Activated B cell treated with CpG ODN at 0.5 μM for 24 hours (primary cell): ENCODE data around the gene JDP2. TPM values are rescaled to one million over a fixed set of nuclear protein-coding genes. Genes with fewer than 3 reads are reported as not detected.
A peak's percentile ranks its signal among the peaks of the same experiment; 100 is the strongest.

Source experiments
- ATAC-seq: fragments of 200-7000 bp; cut with Tn5 transposase; one replicate; pipeline ENCODE4 v1.10.0; 2021; ENCODE audit warnings: low read depth, mild to moderate bottlenecking, moderate library complexity
- CTCF ChIA-PET: fragments of 350-600 bp; sonication (Branson Sonifier 250); formaldehyde crosslinking; loops from one replicate; lab custom pipeline; 2021; ENCODE audit warnings: antibody characterized with exemption; lab: Charles Lee
- POLR2A ChIA-PET: fragments of 350-600 bp; sonication (Branson Sonifier 250); formaldehyde crosslinking; loops from one replicate; lab custom pipeline; 2021; ENCODE audit warnings: antibody characterized with exemption; lab: Charles Lee
- DNase-seq: peaks from one replicate; pipeline ENCODE4 v3.0.0; 2022
- H3K27ac Mint-ChIP-seq: one replicate; pipeline ENCODE4 v1.8.0; 2020; ENCODE audit warnings: mixed read lengths
- H3K27me3 Mint-ChIP-seq: one replicate; pipeline ENCODE4 v1.8.0; 2021; ENCODE audit warnings: mixed read lengths
- H3K36me3 Mint-ChIP-seq: one replicate; pipeline ENCODE4 v1.8.0; 2021; ENCODE audit warnings: low read depth, mixed read lengths
- H3K4me1 Mint-ChIP-seq: one replicate; pipeline ENCODE4 v1.8.0; 2021; ENCODE audit warnings: mixed read lengths
- H3K4me3 Mint-ChIP-seq: one replicate; pipeline ENCODE4 v1.8.0; 2020; ENCODE audit warnings: mild to moderate bottlenecking, mixed read lengths
- H3K9me3 Mint-ChIP-seq: one replicate; pipeline ENCODE4 v1.8.0; 2020; ENCODE audit warnings: mixed read lengths
- CTCF ChIP-seq: fragments of 200-600 bp; IDR thresholded peaks from one replicate; pipeline ENCODE4 v1.8.0; 2022; ENCODE audit warnings: antibody characterized with exemption, mild to moderate bottlenecking
- intact Hi-C: fragments of 100-400 bp; cut with micrococcal nuclease; formaldehyde crosslinking; loops from one replicate; pipeline ENCODE4 v1.15.1; 2024
- total RNA-seq: library from RNA; stranded (reverse); gene quantifications from 2 replicates; pipeline ENCODE4 v1.2.3, GENCODE V29; 2022

JDP2 gene
- total RNA-seq, 1 donor from 2014 or later, result 21.2 TPM

- CTCF ChIA-PET, result no interaction called here
- H3K4me3 Mint-ChIP-seq, result no peak overlapping the region
- no peak for ATAC-seq
These were observed 7.7 kb downstream of the JDP2 start for GRCh38 chr14:75435473-75435872.

GRCh38 chr14:75437201-75438143, 9.7 kb downstream of the JDP2 start:
- peaks cover 52% of the 10 kb centered on the region for H3K4me1 Mint-ChIP-seq
- H3K36me3 Mint-ChIP-seq, result peaks cover 62% of the 10 kb centered on the region
- intact Hi-C loops, result no loop called here
- ATAC-seq (no peak), DNase-seq (no peak)
- POLR2A ChIA-PET, result no interaction called here
- H3K27ac Mint-ChIP-seq, result no peak overlapping the region
- no peaks in the 10 kb centered on the region for H3K9me3 Mint-ChIP-seq
- H3K4me3 Mint-ChIP-seq, result no peak overlapping the region
- CTCF ChIA-PET, result no interaction called here
- no peaks in the 10 kb centered on the region for H3K27me3 Mint-ChIP-seq
- TF ChIP-seq CTCF, result no peak

More at GRCh38 chr14:75435473-75435872, 7.7 kb downstream of the JDP2 start:
- POLR2A ChIA-PET, result interaction anchor here (0.6 kb wide), 1 partner anchor 64 kb away, joined by 3 read pairs; no protein-coding TSS in a partner anchor
- no peaks in the 10 kb centered on the region for H3K27me3 Mint-ChIP-seq
- H3K27ac Mint-ChIP-seq, result no peak overlapping the region
- no peak for TF ChIP-seq CTCF
- no peak for DNase-seq
- intact Hi-C loops, result no loop called here
- H3K9me3 Mint-ChIP-seq, result no peaks in the 10 kb centered on the region
- H3K4me1 Mint-ChIP-seq, result peaks cover 49% of the 10 kb centered on the region
- H3K36me3 Mint-ChIP-seq, result peaks cover 55% of the 10 kb centered on the region

GRCh38 chr14:75438486-75439080, 10.8 kb downstream of the JDP2 start:
- Mint-ChIP-seq H3K36me3 (peaks cover 64% of the 10 kb centered on the region), H3K4me3 (no peak overlapping the region), H3K9me3 (no peaks in the 10 kb centered on the region), H3K4me1 (peaks cover 52% of the 10 kb centered on the region), H3K27me3 (no peaks in the 10 kb centered on the region), H3K27ac (no peak overlapping the region)
- ChIA-PET POLR2A (interaction anchor here (0.9 to 1.8 kb wide), 2 partner anchors 12 to 31 kb away, joined by 4 read pairs; no protein-coding TSS in a partner anchor), CTCF (interaction anchor here (0.6 kb wide), 1 partner anchor 354 kb away, joined by 4 read pairs; no protein-coding TSS in a partner anchor)
- no peak for DNase-seq
- intact Hi-C loops, result no loop called here
- TF ChIP-seq CTCF, result no peak
- no peak for ATAC-seq

- peaks cover 50% of the 10 kb centered on the region for H3K4me1 Mint-ChIP-seq
- ChIA-PET POLR2A (interaction anchor here (0.7 to 1.7 kb wide), 3 partner anchors 13 to 131 kb away, joined by 3 to 9 read pairs (median 3); partner anchors contain the start of gene JDP2), CTCF (interaction anchor here (0.6 to 2.8 kb wide), 3 partner anchors 14 to 121 kb away, joined by 3 to 9 read pairs (median 3); no protein-coding TSS in a partner anchor)
- intact Hi-C loops, result no loop called here
- peak; percentile 80 for ATAC-seq
- H3K9me3 Mint-ChIP-seq, result no peaks in the 10 kb centered on the region
- TF ChIP-seq CTCF, result no peak
- peak overlapping the region; percentile 70 for H3K27ac Mint-ChIP-seq
- H3K27me3 Mint-ChIP-seq, result no peaks in the 10 kb centered on the region
- DNase-seq, result no peak
- H3K36me3 Mint-ChIP-seq, result peaks cover 62% of the 10 kb centered on the region
- peak overlapping the region; percentile 74 for H3K4me3 Mint-ChIP-seq
These were observed 12.2 kb downstream of the JDP2 start for GRCh38 chr14:75439989-75440388.
